GM10248 (cell line): ENCODE data around the gene ZNF862.

Experiments used
- CTCF ChIA-PET: fragments of 300-600 bp; sonication (Branson Sonifier 250); formaldehyde crosslinking; extraction: SDS; loops from one replicate; lab custom pipeline; 2021; ENCODE audit warnings: antibody characterized with exemption; lab: Yijun Ruan, JAX
- POLR2A ChIA-PET: fragments of 350-650 bp; sonication (Branson Sonifier 250); formaldehyde crosslinking; extraction: SDS; loops from one replicate; lab custom pipeline; 2020; ENCODE audit warnings: antibody characterized with exemption; lab: Yijun Ruan, JAX
- DNase-seq: peaks from one replicate; pipeline ENCODE4 v3.0.0; 2012; ENCODE audit errors: extremely low spot score
- TF ChIP-seq, protein P1 (sequence below): IDR thresholded peaks from 2 replicates; pipeline ENCODE4 v1.5.1; 2012; ENCODE audit warnings: mild to moderate bottlenecking, low read depth; ENCODE audit errors: extremely low read depth, missing control alignments, control extremely low read depth

The ZNF862 gene

DNA sequence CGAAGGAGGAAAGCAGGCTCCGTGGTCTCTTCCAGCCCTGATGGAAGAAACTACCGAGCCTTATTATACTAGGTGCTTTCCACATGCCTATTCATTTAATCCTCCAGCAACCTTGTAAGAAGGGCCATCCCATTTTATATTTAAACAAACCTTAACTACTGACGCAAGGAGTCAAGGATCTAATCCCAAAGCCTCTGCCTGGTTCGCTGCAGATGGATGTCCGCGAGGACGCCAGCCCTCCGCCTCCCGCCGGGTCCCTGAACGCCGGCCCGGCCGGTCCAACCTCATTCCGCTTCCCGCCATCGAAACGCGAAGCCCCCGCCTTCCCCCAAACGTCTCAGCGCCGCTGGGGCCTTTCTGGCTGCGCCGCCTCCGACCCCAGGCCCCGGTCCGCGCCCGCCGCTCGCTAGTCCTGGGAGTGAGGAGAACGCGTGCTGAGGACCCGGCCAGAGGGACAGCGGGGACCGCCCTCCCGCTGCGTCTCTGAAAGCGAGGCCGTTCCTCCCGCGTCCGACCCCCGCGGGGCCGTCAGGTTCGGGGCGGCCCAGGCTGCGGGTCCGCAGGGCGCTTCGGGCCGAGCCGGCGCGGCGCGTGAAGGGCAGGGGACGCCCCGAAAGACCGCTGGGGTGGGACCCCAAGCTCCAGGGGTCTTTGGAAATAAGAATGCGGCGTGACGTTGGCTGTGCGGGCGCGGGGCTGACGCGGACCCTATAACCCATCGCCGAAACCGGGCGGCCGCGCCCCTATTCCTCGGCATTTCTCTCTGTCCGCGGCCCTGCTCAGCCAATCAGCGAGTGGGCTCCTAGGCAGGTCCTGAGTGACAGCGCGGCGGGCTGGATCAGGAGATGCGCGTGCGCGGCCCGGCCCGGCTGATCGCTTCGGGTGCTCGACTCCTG lies 35.1 kb downstream of the ZNF862 start, which contains the start of gene ATP6V0E2:
ATP6V0E2 (plus strand) TSS at position 896 of the 896 bp plus-strand sequence. CDS start 97 bp downstream, outside the sequence.
- POLR2A ChIA-PET: no interaction called here
- CTCF ChIA-PET: interaction anchor here (1.0 to 1.6 kb wide), 2 partner anchors 9 to 34 kb away, joined by 3 to 5 read pairs; no protein-coding TSS in a partner anchor

DNA sequence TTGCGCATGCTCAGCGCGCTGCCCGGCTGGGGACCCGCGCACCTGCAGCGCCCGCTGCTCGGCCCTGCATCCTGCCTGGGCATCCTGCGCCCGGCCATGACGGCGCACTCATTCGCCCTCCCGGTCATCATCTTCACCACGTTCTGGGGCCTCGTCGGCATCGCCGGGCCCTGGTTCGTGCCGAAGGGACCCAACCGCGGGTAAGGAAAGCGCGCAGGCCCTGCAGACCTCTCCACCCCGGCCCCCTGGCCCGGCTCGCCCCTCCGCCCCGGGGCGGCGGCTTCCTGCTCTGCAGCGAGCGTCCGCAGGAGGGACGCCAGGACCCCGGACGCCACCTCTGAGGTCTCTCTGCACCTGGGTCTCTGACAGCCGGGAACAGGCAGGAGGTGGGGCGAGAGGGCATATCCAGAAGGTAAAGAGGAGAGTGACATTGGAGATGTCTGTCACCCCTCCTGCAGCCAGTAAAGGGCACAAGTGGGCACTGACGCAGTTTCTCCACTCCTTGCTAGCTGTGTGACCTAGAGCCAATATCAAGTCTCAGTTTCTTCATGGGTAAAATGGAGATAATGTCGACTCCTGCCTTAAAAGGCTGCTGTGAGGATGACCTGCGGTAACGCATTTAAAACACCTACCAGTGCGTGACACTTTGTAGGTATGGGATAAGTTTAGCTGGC lies 35.9 kb downstream of the ZNF862 start:
- CTCF ChIA-PET: interaction anchor here (1.0 to 1.6 kb wide), 2 partner anchors 8 to 35 kb away, joined by 3 to 5 read pairs; no protein-coding TSS in a partner anchor
- TF ChIP-seq, protein P1, sequence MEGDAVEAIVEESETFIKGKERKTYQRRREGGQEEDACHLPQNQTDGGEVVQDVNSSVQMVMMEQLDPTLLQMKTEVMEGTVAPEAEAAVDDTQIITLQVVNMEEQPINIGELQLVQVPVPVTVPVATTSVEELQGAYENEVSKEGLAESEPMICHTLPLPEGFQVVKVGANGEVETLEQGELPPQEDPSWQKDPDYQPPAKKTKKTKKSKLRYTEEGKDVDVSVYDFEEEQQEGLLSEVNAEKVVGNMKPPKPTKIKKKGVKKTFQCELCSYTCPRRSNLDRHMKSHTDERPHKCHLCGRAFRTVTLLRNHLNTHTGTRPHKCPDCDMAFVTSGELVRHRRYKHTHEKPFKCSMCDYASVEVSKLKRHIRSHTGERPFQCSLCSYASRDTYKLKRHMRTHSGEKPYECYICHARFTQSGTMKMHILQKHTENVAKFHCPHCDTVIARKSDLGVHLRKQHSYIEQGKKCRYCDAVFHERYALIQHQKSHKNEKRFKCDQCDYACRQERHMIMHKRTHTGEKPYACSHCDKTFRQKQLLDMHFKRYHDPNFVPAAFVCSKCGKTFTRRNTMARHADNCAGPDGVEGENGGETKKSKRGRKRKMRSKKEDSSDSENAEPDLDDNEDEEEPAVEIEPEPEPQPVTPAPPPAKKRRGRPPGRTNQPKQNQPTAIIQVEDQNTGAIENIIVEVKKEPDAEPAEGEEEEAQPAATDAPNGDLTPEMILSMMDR: no peak
- POLR2A ChIA-PET: interaction anchor here (1.1 kb wide), 1 partner anchor 19 kb away, joined by 3 read pairs; no protein-coding TSS in a partner anchor
- no peak for DNase-seq

More for the DNA sequence above, 35.1 kb downstream of the ZNF862 start, which contains the start of gene ATP6V0E2:
- peak; percentile 100 for DNase-seq
- TF ChIP-seq, protein P1: no peak

DNA sequence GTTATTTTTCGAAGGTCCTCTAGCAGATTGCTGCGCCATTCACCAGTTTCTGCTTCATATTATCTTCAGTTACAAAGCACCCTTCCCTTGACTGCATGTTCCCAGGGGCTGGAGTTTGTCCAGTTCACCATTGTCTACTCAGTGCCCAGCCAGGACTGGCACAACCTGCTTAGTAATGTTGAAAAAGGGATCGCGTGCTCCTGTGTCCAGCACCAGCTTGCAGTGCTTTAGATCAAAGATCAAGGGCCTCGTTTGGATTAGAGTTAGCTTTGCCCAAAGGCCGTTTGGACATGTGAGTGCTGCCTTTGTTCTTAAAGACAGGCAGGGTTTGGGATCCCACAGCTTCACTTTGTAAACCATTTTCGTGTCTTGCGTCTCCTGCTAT lies 36.5 kb downstream of the ZNF862 start:
- DNase-seq: no peak
- ChIA-PET CTCF (interaction anchor here (1.0 to 1.6 kb wide), 2 partner anchors 8 to 9 kb away, joined by 3 to 5 read pairs; no protein-coding TSS in a partner anchor), POLR2A (interaction anchor here (1.1 kb wide), 1 partner anchor 20 kb away, joined by 3 read pairs; no protein-coding TSS in a partner anchor)
- TF ChIP-seq, protein P1: no peak

DNA sequence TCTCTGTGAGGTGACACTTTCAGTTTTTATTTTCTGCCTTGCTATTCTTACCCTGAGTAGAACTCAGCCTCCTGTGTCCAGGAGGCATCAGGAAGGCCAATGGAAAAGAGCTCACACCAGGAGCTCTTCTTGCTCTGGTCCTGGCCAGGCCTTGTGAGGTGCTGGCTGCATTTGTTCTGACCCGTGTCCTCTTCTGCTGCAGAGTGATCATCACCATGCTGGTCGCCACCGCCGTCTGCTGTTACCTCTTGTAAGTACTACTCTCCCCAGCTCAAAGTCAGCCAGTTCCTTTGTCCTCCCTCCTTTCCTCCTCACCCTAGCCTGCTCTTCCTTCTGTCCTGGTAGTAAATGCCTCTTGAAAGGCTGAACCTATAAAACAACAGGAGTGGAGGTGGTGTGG lies 37.2 kb downstream of the ZNF862 start:
- TF ChIP-seq, protein P1: no peak
- ChIA-PET POLR2A (interaction anchor here (1.1 kb wide), 1 partner anchor 21 kb away, joined by 3 read pairs; no protein-coding TSS in a partner anchor), CTCF (interaction anchor here (1.0 kb wide), 1 partner anchor 8 kb away, joined by 3 read pairs; no protein-coding TSS in a partner anchor)
- no peak for DNase-seq

DNA sequence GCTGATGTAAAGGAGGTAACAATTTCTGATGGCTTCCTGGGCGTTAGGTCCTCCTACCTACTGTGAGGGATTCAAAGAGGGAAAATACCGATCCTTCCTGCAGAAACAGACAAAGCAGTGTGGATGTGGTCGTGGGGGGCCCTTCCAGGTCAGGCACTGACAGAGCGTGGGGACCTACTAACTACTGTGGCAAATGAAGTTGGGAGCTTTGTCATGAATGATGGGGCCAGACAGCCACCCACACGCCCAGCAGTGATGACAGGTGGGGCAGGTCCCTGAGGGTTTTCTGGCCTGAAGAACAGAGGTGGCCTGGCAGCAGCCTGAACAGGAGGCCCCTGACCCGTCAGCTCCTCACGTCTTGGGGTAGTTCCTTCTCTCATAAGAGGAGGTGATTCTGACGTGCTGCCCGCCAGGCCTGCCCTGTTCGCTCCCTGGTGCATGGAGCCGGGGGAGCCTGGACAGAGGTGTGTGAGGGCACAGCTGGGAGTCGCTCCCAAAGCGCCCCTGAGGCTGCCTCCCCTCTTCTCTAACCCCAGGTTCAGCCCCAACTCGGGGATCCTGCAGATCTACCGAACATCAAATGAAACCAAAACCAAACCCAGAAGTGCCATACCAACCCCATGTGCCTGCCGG lies 39.8 kb downstream of the ZNF862 start:
- CTCF ChIA-PET: no interaction called here
- TF ChIP-seq, protein P1: no peak
- no peak for DNase-seq
- POLR2A ChIA-PET: no interaction called here

DNA sequence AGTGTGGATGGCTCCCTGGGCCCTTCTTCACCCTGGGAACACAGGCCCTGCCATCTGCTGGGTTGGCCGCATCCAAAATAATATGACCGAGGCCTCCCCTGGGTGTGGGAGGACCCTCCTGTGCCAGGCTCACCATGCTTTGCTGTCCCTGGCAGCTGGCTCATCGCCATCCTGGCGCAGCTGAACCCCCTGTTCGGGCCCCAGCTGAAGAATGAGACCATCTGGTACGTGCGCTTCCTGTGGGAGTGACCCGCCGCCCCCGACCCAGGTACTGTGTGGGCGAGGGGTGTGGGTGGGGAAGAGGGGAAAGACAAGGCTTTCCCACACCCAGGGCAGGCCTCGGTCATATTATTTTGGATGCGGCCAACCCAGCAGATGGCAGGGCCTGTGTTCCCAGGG lies 40.3 kb downstream of the ZNF862 start:
- POLR2A ChIA-PET: no interaction called here
- TF ChIP-seq, protein P1: no peak
- DNase-seq: no peak
- CTCF ChIA-PET: no interaction called here
